HCT116 (cell line): ENCODE results near the gene SLC22A15. TPM values are rescaled to one million over a fixed set of nuclear protein-coding genes. Genes with fewer than 3 reads are reported as not detected.

Experiments used
- ATAC-seq: fragments of 200-7000 bp; cut with Tn5 transposase; 2 replicates; pipeline ENCODE4 v1.9.1; 2020; ENCODE audit warnings: mild to moderate bottlenecking, moderate library complexity
- BruUV-seq: library from RNA; stranded (reverse); fragments of 400-500 nt; replicated peaks from 2 replicates; lab custom pipeline; 2021; lab: Mats Ljungman, UMichigan
- CTCF ChIA-PET: fragments of 300-600 bp; sonication (Branson Sonifier 250); formaldehyde crosslinking; loops from one replicate; lab custom pipeline; 2021; ENCODE audit warnings: antibody characterized with exemption; lab: Charles Lee
- POLR2A ChIA-PET: fragments of 300-600, 350-600 bp; sonication (Branson Sonifier 250); formaldehyde crosslinking; loops from one replicate; lab custom pipeline; 2021; ENCODE audit warnings: antibody characterized with exemption; lab: Charles Lee
- RAD21 ChIA-PET, 2 experiments: fragments of 300-600 bp; sonication (Branson Sonifier 250); formaldehyde crosslinking; loops; one replicate each; lab custom pipeline; 2023; ENCODE audit warnings: low total read pairs in 2 of 2; ENCODE audit not compliant: uncharacterized antibody in 2 of 2, unreplicated experiment in 2 of 2, low non-redundant PET in 1 of 2; lab: Charles Lee
- DNase-seq: peaks from one replicate; pipeline ENCODE4 v3.0.0-alpha.2; 2010; ENCODE audit warnings: low read depth, low spot score
- H2AFZ ChIP-seq: fragments of 200-600 bp; shearing (Covaris generic), sonication (generic); 2 replicates; pipeline ENCODE4 v1.6.1; 2017; ENCODE audit warnings: low read depth, mixed run types, mixed read lengths, antibody characterized with exemption, low read length; ENCODE audit not compliant: poor library complexity, severe bottlenecking
- H3K27ac ChIP-seq: 2 replicates; pipeline ENCODE4 v1.5.1; 2012; ENCODE audit warnings: low read depth, low read length
- H3K27me3 ChIP-seq: fragments of 200-600 bp; sonication (generic); 2 replicates; pipeline ENCODE4 v1.6.1; 2016; ENCODE audit warnings: mixed run types, low read length, mixed read lengths; ENCODE audit not compliant: insufficient read depth
- H3K36me3 ChIP-seq, 2 experiments: fragments of 200-500 bp in 1 of 2; fragments of 200-600 bp in 1 of 2; sonication (Bioruptor generic) in 1 of 2; sonication (generic) in 1 of 2; 2 replicates each; pipeline versions ENCODE4 v1.5.1 to v1.6.1; 2014 to 2016; ENCODE audit warnings: low read length in 2 of 2, inconsistent platforms in 1 of 2, mixed read lengths in 1 of 2, mixed run types in 1 of 2; ENCODE audit not compliant: insufficient read depth in 2 of 2, control insufficient read depth in 1 of 2
- H3K4me1 ChIP-seq, 2 experiments: fragments of 200-600 bp in 1 of 2; sonication (generic) in 1 of 2; 2 replicates each; pipeline versions ENCODE4 v1.5.1 to v1.6.1; 2012 to 2017; ENCODE audit warnings: low read length in 2 of 2, inconsistent platforms in 1 of 2, mild to moderate bottlenecking in 1 of 2, mixed read lengths in 1 of 2, mixed run types in 1 of 2, moderate library complexity in 1 of 2; ENCODE audit not compliant: insufficient read depth in 2 of 2, control insufficient read depth in 1 of 2
- H3K4me2 ChIP-seq: fragments of 200-600 bp; sonication (generic); 2 replicates; pipeline ENCODE4 v1.6.1; 2017; ENCODE audit warnings: mixed run types, low read length, mixed read lengths
- H3K4me3 ChIP-seq, 2 experiments: fragments of 200-600 bp in 1 of 2; sonication (generic) in 1 of 2; replicated peaks in 1 of 2; 2 replicates each; pipeline ENCODE4 v1.5.1; 2011 to 2016; ENCODE audit warnings: low read length in 2 of 2, control low read depth in 1 of 2, low read depth in 1 of 2, mild to moderate bottlenecking in 1 of 2, mixed read lengths in 1 of 2, mixed run types in 1 of 2
- H3K79me2 ChIP-seq: fragments of 200-600 bp; sonication (generic); 2 replicates; pipeline ENCODE4 v1.6.1; 2017; ENCODE audit warnings: mild to moderate bottlenecking, mixed run types, low read length, moderate library complexity, mixed read lengths; ENCODE audit not compliant: insufficient read depth
- H3K9ac ChIP-seq: fragments of 200-600 bp; sonication (generic); 2 replicates; pipeline ENCODE4 v1.6.1; 2016; ENCODE audit warnings: low read length, mixed read lengths
- H3K9me2 ChIP-seq: fragments of 200-600 bp; sonication (generic), shearing (Covaris generic); 2 replicates; pipeline ENCODE4 v1.6.1; 2017; ENCODE audit warnings: mixed run types, mild to moderate bottlenecking, moderate library complexity; ENCODE audit not compliant: insufficient read depth
- H3K9me3 ChIP-seq, 2 experiments: fragments of 200-500 bp in 1 of 2; fragments of 200-600 bp in 1 of 2; sonication (Bioruptor generic) in 1 of 2; sonication (generic) in 1 of 2; 2 replicates each; pipeline ENCODE4 v1.6.1; 2014 to 2017; ENCODE audit warnings: low read length in 2 of 2, mixed read lengths in 2 of 2, inconsistent platforms in 1 of 2, low read depth in 1 of 2, mild to moderate bottlenecking in 1 of 2, mixed run types in 1 of 2, moderate library complexity in 1 of 2; ENCODE audit not compliant: control insufficient read depth in 1 of 2, insufficient read depth in 1 of 2
- H4K20me1 ChIP-seq: fragments of 200-600 bp; sonication (generic), shearing (Covaris generic); 2 replicates; pipeline ENCODE4 v1.6.1; 2017; ENCODE audit warnings: mixed run types, mild to moderate bottlenecking, moderate library complexity; ENCODE audit not compliant: insufficient read depth
- CBX3 ChIP-seq: IDR thresholded peaks from 2 replicates; pipeline ENCODE4 v1.6.1; 2012; ENCODE audit warnings: low read depth
- CEBPB ChIP-seq: IDR thresholded peaks from 2 replicates; pipeline ENCODE4 v1.6.1; 2012; ENCODE audit warnings: low read depth
- EGR1 ChIP-seq: IDR thresholded peaks from 2 replicates; pipeline ENCODE4 v1.6.1; 2012; ENCODE audit warnings: low read depth
- ELF1 ChIP-seq: IDR thresholded peaks from 2 replicates; pipeline ENCODE4 v1.6.1; 2012; ENCODE audit warnings: low read depth, borderline replicate concordance
- EZH2 ChIP-seq: fragments of 200-600 bp; sonication (generic); IDR thresholded peaks from 2 replicates; pipeline ENCODE4 v1.6.1; 2017; ENCODE audit warnings: antibody characterized with exemption, mixed run types
- EZH2phosphoT487 ChIP-seq: fragments of 200-600 bp; IDR thresholded peaks from 2 replicates; pipeline ENCODE4 v1.6.1; 2018; ENCODE audit warnings: antibody characterized with exemption, borderline replicate concordance
- FOSL1 ChIP-seq: IDR thresholded peaks from 2 replicates; pipeline ENCODE4 v1.6.1; 2012; ENCODE audit warnings: low read depth
- RAD21 ChIP-seq: IDR thresholded peaks from 2 replicates; pipeline ENCODE4 v1.6.1; 2012; ENCODE audit warnings: low read depth, mild to moderate bottlenecking
- SRF ChIP-seq: IDR thresholded peaks from 2 replicates; pipeline ENCODE4 v1.6.1; 2012; ENCODE audit warnings: low read depth
- TCF7L2 ChIP-seq: IDR thresholded peaks from 2 replicates; pipeline ENCODE4 v1.7.0; 2011; ENCODE audit warnings: borderline replicate concordance, inconsistent platforms; ENCODE audit not compliant: insufficient read depth, insufficient read length; ENCODE audit errors: extremely low read depth
- ZFX ChIP-seq: fragments of 450-650 bp; IDR thresholded peaks from 2 replicates; pipeline ENCODE4 v1.6.1; 2017
- intact Hi-C: fragments of 100-400 bp; cut with micrococcal nuclease; formaldehyde crosslinking; loops from 2 replicates; pipeline ENCODE4 v1.10.0; 2022
- total RNA-seq: library from RNA; stranded (reverse); gene quantifications from one replicate; pipeline ENCODE4 v1.2.1, GENCODE V29; 2021; ENCODE audit not compliant: unreplicated experiment
- TF ChIP-seq, protein P1 (sequence below): IDR thresholded peaks from 2 replicates; pipeline ENCODE4 v1.6.1; 2012; ENCODE audit warnings: low read depth
- TF ChIP-seq, protein P2 (sequence below): IDR thresholded peaks from 2 replicates; pipeline ENCODE4 v1.6.1; 2011; ENCODE audit warnings: mild to moderate bottlenecking, low read length, moderate library complexity; ENCODE audit not compliant: insufficient replicate concordance; ENCODE audit errors: extremely low read depth
- TF ChIP-seq, protein P3 (sequence below): IDR thresholded peaks from 2 replicates; pipeline ENCODE4 v1.6.1; 2012

SLC22A15 gene
- total RNA-seq, 1 experiment from 2014 or later, result 3.1 TPM

DNA sequence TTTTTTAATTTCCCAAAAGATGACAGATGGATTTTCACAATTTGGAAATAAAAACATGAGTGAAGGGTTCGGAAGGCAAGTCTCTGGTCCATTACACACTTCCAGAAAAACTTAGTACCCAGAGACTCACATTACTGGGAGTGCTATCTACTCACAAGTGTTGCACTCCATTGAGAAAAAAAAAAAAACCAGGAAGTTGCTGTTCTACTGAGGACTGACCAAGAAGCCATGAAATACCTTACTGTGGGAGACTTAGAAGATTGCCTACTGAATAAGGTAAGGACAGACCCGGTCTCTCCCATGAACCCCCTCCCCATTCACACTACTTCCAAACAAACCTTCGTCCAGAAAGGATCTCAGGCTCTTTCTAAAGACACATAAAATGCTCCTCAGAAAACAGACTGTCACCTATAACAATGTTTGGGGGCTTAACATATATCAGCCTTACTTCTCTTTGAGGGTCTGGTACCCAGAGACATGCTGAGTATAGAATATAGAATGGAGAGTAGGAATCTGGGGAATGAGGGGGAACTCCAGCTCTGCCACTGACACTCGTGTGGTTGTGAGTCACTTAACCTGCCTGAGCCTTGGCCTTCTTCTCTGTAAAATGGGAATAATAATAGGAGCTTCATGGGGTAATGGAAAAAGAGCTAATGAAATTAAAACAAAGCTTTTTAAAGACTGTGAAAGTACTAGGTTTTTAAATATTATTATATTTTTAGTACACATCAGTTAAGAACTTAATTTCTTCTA, 136.3 kb downstream of the SLC22A15 start:
- ChIA-PET CTCF (no interaction called here), RAD21 (no interaction called here), POLR2A (no interaction called here)
- Histone ChIP-seq H2AFZ (no peak overlapping the region), H3K9ac (no peak overlapping the region), H3K4me2 (no peak overlapping the region), H4K20me1 (no peaks in the 10 kb centered on the region), H3K9me3 (no peaks in the 10 kb centered on the region), H3K9me2 (no peaks in the 10 kb centered on the region), H3K36me3 (no peaks in the 10 kb centered on the region), H3K27me3 (no peaks in the 10 kb centered on the region), H3K4me3 (no peak overlapping the region), H3K4me1 (peaks cover 5 to 24% of the 10 kb centered on the region in 2 experiments; a peak in 3 of 4 replicates), H3K79me2 (no peaks in the 10 kb centered on the region), H3K27ac (no peak overlapping the region)
- TF ChIP-seq TCF7L2, result no peak
- TF ChIP-seq EGR1, result no peak
- TF ChIP-seq ZFX, result no peak
- no peak for TF ChIP-seq ELF1
- ATAC-seq (no peak), DNase-seq (no peak)
- intact Hi-C loops, result no loop called here
- BruUV-seq, result no TSS peak

GRCh38 chr1:116113615-116114014, 137.3 kb downstream of the SLC22A15 start:
- H3K4me2 ChIP-seq, result no peak overlapping the region
- RAD21 ChIA-PET, result no interaction called here
- no peak for TF ChIP-seq CEBPB
- TF ChIP-seq, protein P1, sequence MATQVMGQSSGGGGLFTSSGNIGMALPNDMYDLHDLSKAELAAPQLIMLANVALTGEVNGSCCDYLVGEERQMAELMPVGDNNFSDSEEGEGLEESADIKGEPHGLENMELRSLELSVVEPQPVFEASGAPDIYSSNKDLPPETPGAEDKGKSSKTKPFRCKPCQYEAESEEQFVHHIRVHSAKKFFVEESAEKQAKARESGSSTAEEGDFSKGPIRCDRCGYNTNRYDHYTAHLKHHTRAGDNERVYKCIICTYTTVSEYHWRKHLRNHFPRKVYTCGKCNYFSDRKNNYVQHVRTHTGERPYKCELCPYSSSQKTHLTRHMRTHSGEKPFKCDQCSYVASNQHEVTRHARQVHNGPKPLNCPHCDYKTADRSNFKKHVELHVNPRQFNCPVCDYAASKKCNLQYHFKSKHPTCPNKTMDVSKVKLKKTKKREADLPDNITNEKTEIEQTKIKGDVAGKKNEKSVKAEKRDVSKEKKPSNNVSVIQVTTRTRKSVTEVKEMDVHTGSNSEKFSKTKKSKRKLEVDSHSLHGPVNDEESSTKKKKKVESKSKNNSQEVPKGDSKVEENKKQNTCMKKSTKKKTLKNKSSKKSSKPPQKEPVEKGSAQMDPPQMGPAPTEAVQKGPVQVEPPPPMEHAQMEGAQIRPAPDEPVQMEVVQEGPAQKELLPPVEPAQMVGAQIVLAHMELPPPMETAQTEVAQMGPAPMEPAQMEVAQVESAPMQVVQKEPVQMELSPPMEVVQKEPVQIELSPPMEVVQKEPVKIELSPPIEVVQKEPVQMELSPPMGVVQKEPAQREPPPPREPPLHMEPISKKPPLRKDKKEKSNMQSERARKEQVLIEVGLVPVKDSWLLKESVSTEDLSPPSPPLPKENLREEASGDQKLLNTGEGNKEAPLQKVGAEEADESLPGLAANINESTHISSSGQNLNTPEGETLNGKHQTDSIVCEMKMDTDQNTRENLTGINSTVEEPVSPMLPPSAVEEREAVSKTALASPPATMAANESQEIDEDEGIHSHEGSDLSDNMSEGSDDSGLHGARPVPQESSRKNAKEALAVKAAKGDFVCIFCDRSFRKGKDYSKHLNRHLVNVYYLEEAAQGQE, result no peak
- TF ChIP-seq, protein P2, sequence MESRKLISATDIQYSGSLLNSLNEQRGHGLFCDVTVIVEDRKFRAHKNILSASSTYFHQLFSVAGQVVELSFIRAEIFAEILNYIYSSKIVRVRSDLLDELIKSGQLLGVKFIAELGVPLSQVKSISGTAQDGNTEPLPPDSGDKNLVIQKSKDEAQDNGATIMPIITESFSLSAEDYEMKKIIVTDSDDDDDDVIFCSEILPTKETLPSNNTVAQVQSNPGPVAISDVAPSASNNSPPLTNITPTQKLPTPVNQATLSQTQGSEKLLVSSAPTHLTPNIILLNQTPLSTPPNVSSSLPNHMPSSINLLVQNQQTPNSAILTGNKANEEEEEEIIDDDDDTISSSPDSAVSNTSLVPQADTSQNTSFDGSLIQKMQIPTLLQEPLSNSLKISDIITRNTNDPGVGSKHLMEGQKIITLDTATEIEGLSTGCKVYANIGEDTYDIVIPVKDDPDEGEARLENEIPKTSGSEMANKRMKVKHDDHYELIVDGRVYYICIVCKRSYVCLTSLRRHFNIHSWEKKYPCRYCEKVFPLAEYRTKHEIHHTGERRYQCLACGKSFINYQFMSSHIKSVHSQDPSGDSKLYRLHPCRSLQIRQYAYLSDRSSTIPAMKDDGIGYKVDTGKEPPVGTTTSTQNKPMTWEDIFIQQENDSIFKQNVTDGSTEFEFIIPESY, result no peak
- no peak for TF ChIP-seq ELF1
- TF ChIP-seq, protein P3, sequence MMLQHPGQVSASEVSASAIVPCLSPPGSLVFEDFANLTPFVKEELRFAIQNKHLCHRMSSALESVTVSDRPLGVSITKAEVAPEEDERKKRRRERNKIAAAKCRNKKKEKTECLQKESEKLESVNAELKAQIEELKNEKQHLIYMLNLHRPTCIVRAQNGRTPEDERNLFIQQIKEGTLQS, result no peak
- no peak for TF ChIP-seq RAD21
- TF ChIP-seq EZH2, result no peak
- no peak for TF ChIP-seq SRF
- no peak for TF ChIP-seq EGR1
- TF ChIP-seq CBX3, result no peak
- TF ChIP-seq EZH2phosphoT487, result no peak
- TF ChIP-seq TCF7L2, result no peak
- no peak for TF ChIP-seq FOSL1

More at GRCh38 chr1:116113615-116114014, 137.3 kb downstream of the SLC22A15 start:
- H3K36me3 ChIP-seq, result no peaks in the 10 kb centered on the region
- no peaks in the 10 kb centered on the region for H3K9me2 ChIP-seq
- H3K27ac ChIP-seq, result no peak overlapping the region
- ChIA-PET POLR2A (no interaction called here), CTCF (no interaction called here)
- H3K79me2 ChIP-seq, result no peaks in the 10 kb centered on the region
- H3K4me3 ChIP-seq, result no peak overlapping the region
- BruUV-seq, result no TSS peak
- ATAC-seq, result no peak
- intact Hi-C loops, result no loop called here
- no peaks in the 10 kb centered on the region for H3K27me3 ChIP-seq
- no peak overlapping the region for H3K9ac ChIP-seq
- H4K20me1 ChIP-seq, result no peaks in the 10 kb centered on the region
- peaks cover 5 to 24% of the 10 kb centered on the region in 2 experiments; a peak in 3 of 4 replicates for H3K4me1 ChIP-seq
- no peak overlapping the region for H2AFZ ChIP-seq
- H3K9me3 ChIP-seq, result no peaks in the 10 kb centered on the region
- DNase-seq, result no peak
